ENCODE results near the gene TET2. TPM values are rescaled to one million over a fixed set of nuclear protein-coding genes. Genes with fewer than 3 reads are reported as not detected.
A peak's percentile ranks its signal among the peaks of the same experiment; 100 is the strongest.

Gene TET2
- polyA plus RNA-seq, 6 donors from 2014 or later, result 8.2 to 34.5 (median 27.7) TPM

DNA sequence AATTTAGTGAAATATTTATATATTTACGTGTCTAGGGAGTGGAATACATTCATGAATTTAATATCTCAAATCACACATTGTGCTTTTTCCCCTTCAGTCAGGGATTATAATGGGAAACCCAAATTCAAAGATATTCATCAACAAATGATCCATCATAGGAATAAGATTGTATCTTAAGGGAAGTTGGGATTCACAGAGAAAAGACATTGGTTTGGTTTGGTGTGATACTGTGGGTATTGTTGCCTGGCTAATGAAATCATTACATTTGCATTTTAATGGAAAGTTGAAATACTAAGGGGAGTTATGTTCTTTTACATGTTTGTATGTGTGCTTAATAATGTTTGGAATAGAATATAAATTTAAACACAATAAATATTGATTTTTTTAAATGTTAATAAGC is 1.7 kb downstream of the TET2 start:
- H3K4me3 Mint-ChIP-seq, result peak overlapping the region; percentile 97 to 100 (median 100)
- no peak for DNase-seq
- H3K4me1 Mint-ChIP-seq, result peaks cover 35 to 50% (median 39%) of the 10 kb centered on the region in 3 donors
- H3K27me3 Mint-ChIP-seq, result no peaks in the 10 kb centered on the region
- no peak for ATAC-seq (ENCODE audit: low read depth in 2 of 2)
- no peaks in the 10 kb centered on the region for H3K9me3 Mint-ChIP-seq
- no peaks in the 10 kb centered on the region for H3K36me3 Mint-ChIP-seq
- H3K27ac Mint-ChIP-seq, result peak overlapping the region in 2 of 6 donors; percentile 99 to 100

DNA sequence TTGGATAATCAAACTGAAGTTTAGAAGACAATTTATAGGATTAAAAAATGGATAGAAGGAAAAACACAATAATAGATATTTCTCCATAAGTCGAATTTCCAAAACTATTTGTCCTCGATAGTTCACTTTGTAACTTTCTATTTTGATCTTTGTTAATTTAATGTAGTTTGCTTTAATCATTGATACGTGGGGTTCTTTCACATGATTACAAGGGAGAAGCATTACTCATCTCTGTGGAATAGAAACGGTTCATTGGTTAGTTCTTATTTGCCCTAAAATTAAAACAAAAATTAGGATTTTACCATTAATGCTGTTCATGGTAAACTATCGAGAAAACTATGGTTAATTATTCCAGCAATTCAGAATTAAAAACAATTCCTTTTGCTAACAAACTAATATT is 2.1 kb downstream of the TET2 start:
- ATAC-seq (ENCODE audit: low read depth in 2 of 2) (no peak), DNase-seq (no peak)
- H3K36me3 Mint-ChIP-seq, result no peaks in the 10 kb centered on the region
- peaks cover 35 to 50% (median 39%) of the 10 kb centered on the region in 3 donors for H3K4me1 Mint-ChIP-seq
- H3K4me3 Mint-ChIP-seq, result peak overlapping the region in 2 of 8 donors; percentile 98 to 100
- no peaks in the 10 kb centered on the region for H3K27me3 Mint-ChIP-seq
- peak overlapping the region in 2 of 6 donors; percentile 26 to 99 for H3K27ac Mint-ChIP-seq
- H3K9me3 Mint-ChIP-seq, result no peaks in the 10 kb centered on the region

- H3K9me3 Mint-ChIP-seq, result no peaks in the 10 kb centered on the region
- H3K4me3 Mint-ChIP-seq, result peak overlapping the region in 2 of 8 donors; percentile 47 to 98
- ATAC-seq (ENCODE audit: low read depth in 2 of 2) (no peak), DNase-seq (no peak)
- peak overlapping the region in 1 of 6 donors; percentile 68 for H3K27ac Mint-ChIP-seq
- peaks cover 38 to 58% (median 45%) of the 10 kb centered on the region in 3 donors for H3K4me1 Mint-ChIP-seq
- H3K36me3 Mint-ChIP-seq, result no peaks in the 10 kb centered on the region
- H3K27me3 Mint-ChIP-seq, result no peaks in the 10 kb centered on the region
Measured at GRCh38 chr4:105149771-105150170, 3.1 kb downstream of the TET2 start.

GRCh38 chr4:105150503-105150902 is 3.8 kb downstream of the TET2 start:
- Mint-ChIP-seq H3K27ac (peak overlapping the region in 1 of 6 donors; percentile 41), H3K36me3 (no peaks in the 10 kb centered on the region), H3K4me3 (no peak overlapping the region), H3K27me3 (no peaks in the 10 kb centered on the region), H3K9me3 (no peaks in the 10 kb centered on the region), H3K4me1 (peaks cover 40 to 59% (median 44%) of the 10 kb centered on the region in 3 donors)
- ATAC-seq (ENCODE audit: low read depth in 2 of 2) (no peak), DNase-seq (no peak)

DNA sequence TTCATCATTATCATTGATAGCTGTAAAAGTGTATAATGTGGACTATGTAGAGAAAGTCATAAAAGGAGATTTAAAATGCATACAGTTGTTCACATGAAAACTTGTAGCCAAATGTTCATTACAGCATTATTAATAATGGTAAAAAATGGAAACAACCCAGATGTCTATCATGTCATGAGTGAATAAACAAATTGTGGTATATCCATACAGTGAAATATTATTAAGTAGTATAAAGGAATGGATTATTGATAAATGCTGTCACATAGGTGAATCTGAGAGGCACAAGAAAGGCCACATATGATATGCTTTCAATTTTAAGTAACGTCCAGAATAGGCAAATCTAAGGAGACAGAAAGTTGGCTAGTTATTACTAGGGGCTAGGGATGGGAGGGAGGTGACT is 7.1 kb downstream of the TET2 start:
- no peaks in the 10 kb centered on the region for H3K36me3 Mint-ChIP-seq
- H3K27me3 Mint-ChIP-seq, result no peaks in the 10 kb centered on the region
- no peak for ATAC-seq (ENCODE audit: low read depth in 2 of 2)
- H3K9me3 Mint-ChIP-seq, result no peaks in the 10 kb centered on the region
- H3K4me1 Mint-ChIP-seq, result peaks cover 33 to 43% (median 35%) of the 10 kb centered on the region in 3 donors
- H3K4me3 Mint-ChIP-seq, result no peak overlapping the region
- no peak overlapping the region for H3K27ac Mint-ChIP-seq
- DNase-seq, result no peak

- Mint-ChIP-seq H3K36me3 (no peaks in the 10 kb centered on the region), H3K9me3 (no peaks in the 10 kb centered on the region), H3K4me3 (peak overlapping the region in 1 of 8 donors; percentile 10), H3K27me3 (no peaks in the 10 kb centered on the region), H3K27ac (peak overlapping the region in 1 of 6 donors; percentile 46), H3K4me1 (peaks cover 28 to 39% (median 32%) of the 10 kb centered on the region in 3 donors)
- no peak for DNase-seq
- ATAC-seq (ENCODE audit: low read depth in 2 of 2), result no peak
Measured at GRCh38 chr4:105154576-105154975, 7.9 kb downstream of the TET2 start.

DNA sequence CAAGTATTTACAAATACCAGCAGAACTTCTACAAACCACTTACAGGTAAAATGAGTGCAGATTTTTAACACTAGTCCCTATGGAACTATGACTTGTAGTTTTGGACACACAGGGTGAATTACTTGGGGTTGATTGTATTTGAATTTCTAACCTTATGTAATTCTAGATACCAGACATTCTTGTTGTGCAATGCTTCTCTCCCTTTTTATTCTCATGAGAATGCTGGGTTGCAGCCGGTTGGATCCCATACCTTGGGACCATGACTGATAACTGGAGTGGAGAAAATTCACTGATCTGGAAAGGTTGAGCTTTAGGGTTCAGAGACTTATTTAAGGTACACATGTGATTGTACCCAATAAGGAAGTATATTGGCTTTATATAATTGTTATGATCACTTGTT is 8.8 kb downstream of the TET2 start:
- peak overlapping the region in 3 of 6 donors; percentile 22 to 47 (median 30) for H3K27ac Mint-ChIP-seq
- ATAC-seq (ENCODE audit: low read depth in 2 of 2), result no peak
- no peak overlapping the region for H3K4me3 Mint-ChIP-seq
- peaks cover 28 to 33% (median 31%) of the 10 kb centered on the region in 3 donors for H3K4me1 Mint-ChIP-seq
- no peaks in the 10 kb centered on the region for H3K36me3 Mint-ChIP-seq
- no peak for DNase-seq
- H3K9me3 Mint-ChIP-seq, result no peaks in the 10 kb centered on the region
- no peaks in the 10 kb centered on the region for H3K27me3 Mint-ChIP-seq

DNA sequence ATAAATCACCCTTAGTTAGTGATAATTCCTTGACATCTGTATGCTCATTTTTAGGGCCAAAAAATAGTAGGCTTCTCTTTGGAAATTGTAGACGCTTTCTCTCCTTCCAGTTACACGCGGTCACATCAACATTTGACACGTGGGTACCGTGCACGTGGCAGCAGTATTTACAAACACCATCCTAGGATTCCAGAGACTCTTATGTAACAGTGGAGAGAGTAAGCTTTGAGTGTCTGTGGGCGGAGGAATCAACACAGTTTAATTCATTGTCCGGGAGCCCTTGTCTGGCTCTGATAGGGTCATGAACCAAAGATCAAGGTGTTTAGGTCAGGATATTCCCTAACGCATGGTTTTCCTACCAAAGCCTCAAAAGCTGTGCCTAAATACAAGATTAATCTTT is 12.2 kb downstream of the TET2 start:
- Mint-ChIP-seq H3K4me1 (peaks cover 30 to 32% (median 31%) of the 10 kb centered on the region in 3 donors), H3K27me3 (no peaks in the 10 kb centered on the region), H3K36me3 (no peaks in the 10 kb centered on the region), H3K9me3 (no peaks in the 10 kb centered on the region), H3K27ac (peak overlapping the region in 3 of 6 donors; percentile 13 to 76 (median 28)), H3K4me3 (no peak overlapping the region)
- no peak for DNase-seq
- no peak for ATAC-seq (ENCODE audit: low read depth in 2 of 2)

DNA sequence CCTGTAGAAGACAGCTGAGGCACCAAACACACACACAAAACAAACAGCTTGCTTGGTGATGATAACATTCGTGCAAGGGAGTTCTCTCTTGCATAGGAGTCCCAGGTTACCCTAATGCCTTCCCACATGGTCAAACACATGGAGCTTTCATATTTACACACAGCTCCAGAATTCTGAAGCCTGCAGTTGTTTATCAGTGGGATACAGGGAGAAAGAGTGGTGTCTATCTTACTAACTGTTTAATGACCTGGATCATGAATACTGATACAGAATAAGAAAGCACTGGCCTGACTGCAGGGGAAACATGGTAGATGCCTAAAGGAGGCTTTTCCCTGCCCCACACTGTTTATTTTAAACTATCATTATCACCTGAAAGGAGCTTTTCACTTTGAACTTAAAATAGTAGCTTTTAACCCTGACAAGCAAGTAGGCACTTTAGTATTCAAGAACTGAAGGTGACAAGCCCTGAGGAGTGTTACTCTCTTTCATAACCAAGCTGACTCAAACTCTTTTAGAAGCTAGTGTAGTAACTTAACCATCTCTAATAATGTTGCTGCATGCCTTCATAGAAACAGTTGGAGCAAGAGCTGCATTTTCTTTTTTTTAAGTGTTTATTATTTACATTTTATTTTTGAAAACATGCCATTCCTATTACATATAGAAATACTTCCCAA is 15.6 kb downstream of the TET2 start:
- peak overlapping the region in 1 of 6 donors; percentile 20 for H3K27ac Mint-ChIP-seq
- H3K9me3 Mint-ChIP-seq, result no peaks in the 10 kb centered on the region
- DNase-seq, result no peak
- no peak overlapping the region for H3K4me3 Mint-ChIP-seq
- no peaks in the 10 kb centered on the region for H3K27me3 Mint-ChIP-seq
- no peaks in the 10 kb centered on the region for H3K36me3 Mint-ChIP-seq
- ATAC-seq (ENCODE audit: low read depth in 2 of 2), result no peak
- peaks cover 27 to 34% (median 32%) of the 10 kb centered on the region in 3 donors for H3K4me1 Mint-ChIP-seq

DNA sequence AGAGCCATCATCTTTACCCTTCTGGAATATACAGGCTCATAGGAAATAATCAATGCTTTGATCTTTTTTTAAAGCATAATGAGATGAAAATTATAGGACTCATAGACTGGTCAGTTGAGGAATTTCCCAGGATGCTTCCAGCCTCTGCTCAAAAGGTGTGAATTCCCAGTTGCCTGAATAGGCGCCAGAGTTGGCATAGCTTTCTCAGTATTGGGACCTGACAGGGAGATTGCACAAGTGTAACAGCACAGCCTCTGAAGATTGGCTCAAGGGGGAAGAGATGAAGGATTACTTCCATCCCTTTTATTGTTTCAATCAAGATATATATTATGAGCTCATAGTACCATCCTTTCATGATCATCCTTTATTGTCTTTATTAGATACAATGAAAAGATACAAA is 17.9 kb downstream of the TET2 start:
- Mint-ChIP-seq H3K36me3 (peaks cover 12 to 22% of the 10 kb centered on the region in 2 donors), H3K27me3 (no peaks in the 10 kb centered on the region), H3K27ac (peak overlapping the region in 1 of 6 donors; percentile 38), H3K9me3 (peaks cover 0 to 7% (median 0%) of the 10 kb centered on the region in 7 donors), H3K4me3 (no peak overlapping the region), H3K4me1 (peaks cover 28 to 39% (median 33%) of the 10 kb centered on the region in 3 donors)
- ATAC-seq (ENCODE audit: low read depth in 2 of 2) (no peak), DNase-seq (no peak)

DNA sequence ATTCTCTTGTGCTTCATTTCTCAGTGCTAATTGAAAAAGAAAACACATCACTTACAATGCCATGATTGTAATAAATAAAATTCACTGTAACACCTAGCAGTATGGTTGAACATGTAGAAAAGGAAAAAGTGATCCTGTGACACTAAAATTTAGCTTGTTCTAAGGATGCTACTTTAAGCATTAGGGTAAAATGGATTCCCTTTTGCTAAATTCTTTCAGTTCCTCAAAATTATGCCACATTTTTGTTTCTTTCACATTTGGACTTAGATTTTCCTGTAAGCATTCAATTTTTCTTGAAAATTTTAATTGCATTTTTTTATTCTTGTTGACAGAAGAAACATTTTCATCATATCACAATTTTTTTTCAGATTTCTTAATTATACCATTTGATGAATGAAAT is 19.4 kb downstream of the TET2 start:
- peaks cover 40 to 52% (median 40%) of the 10 kb centered on the region in 3 donors for H3K4me1 Mint-ChIP-seq

DNA sequence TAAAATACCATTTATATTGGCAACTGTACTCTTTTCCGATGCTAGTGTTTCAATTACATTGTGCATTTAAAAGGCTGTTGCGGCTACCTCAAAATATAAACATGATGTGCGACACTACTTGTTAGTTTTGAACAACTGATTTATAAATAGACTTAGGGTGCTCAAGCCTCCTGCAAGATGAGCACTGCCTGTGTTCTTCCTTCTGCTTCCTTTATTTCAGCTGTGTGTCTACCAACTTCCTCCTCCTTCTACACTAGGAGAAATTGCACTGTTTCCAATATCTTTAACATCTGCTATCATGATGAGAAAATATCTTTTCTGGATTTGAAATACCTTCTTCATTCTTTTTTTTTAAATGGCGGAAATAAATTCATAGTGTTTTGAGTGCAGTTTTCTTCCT is 24.0 kb downstream of the TET2 start:
- Mint-ChIP-seq H3K4me1 (peaks cover 23 to 36% (median 29%) of the 10 kb centered on the region in 3 donors), H3K27ac (no peak overlapping the region), H3K36me3 (peaks cover 27 to 39% of the 10 kb centered on the region in 2 donors), H3K9me3 (peaks cover 0 to 13% (median 0%) of the 10 kb centered on the region in 7 donors), H3K27me3 (no peaks in the 10 kb centered on the region), H3K4me3 (no peak overlapping the region)
- DNase-seq, result no peak
- no peak for ATAC-seq (ENCODE audit: low read depth in 2 of 2)

More for the DNA sequence above, 19.4 kb downstream of the TET2 start:
- no peak for ATAC-seq (ENCODE audit: low read depth in 2 of 2)
- no peak overlapping the region for H3K4me3 Mint-ChIP-seq
- no peak overlapping the region for H3K27ac Mint-ChIP-seq
- DNase-seq, result no peak
- peaks cover 13 to 29% of the 10 kb centered on the region in 2 donors for H3K36me3 Mint-ChIP-seq
- H3K9me3 Mint-ChIP-seq, result peaks cover 0 to 7% (median 0%) of the 10 kb centered on the region in 7 donors
- H3K27me3 Mint-ChIP-seq, result no peaks in the 10 kb centered on the region

- H3K4me3 Mint-ChIP-seq, result no peak overlapping the region
- peaks cover 30 to 41% of the 10 kb centered on the region in 2 donors for H3K36me3 Mint-ChIP-seq
- H3K27ac Mint-ChIP-seq, result no peak overlapping the region
- no peak for ATAC-seq (ENCODE audit: low read depth in 2 of 2)
- no peak for DNase-seq
- peaks cover 0 to 13% (median 0%) of the 10 kb centered on the region in 7 donors for H3K9me3 Mint-ChIP-seq
- peaks cover 15 to 35% (median 27%) of the 10 kb centered on the region in 3 donors for H3K4me1 Mint-ChIP-seq
- H3K27me3 Mint-ChIP-seq, result no peaks in the 10 kb centered on the region
Measured at GRCh38 chr4:105171912-105172311, 25.2 kb downstream of the TET2 start.

GRCh38 chr4:105174098-105174497 is 27.4 kb downstream of the TET2 start:
- Mint-ChIP-seq H3K4me1 (peaks cover 15 to 34% (median 26%) of the 10 kb centered on the region in 3 donors), H3K4me3 (no peak overlapping the region), H3K36me3 (peaks cover 22 to 23% of the 10 kb centered on the region in 2 donors), H3K27ac (peak overlapping the region in 1 of 6 donors; percentile 81), H3K27me3 (no peaks in the 10 kb centered on the region), H3K9me3 (peaks cover 0 to 6% (median 0%) of the 10 kb centered on the region in 7 donors)
- no peak for ATAC-seq (ENCODE audit: low read depth in 2 of 2)
- DNase-seq, result no peak

Data from naive B cell (primary cell).